HepG2 (cell line): Measurements from ENCODE around the gene CPEB2.

ENCODE experiments used
- CBFB ChIP-seq: sonication (generic); formaldehyde crosslinking; IDR thresholded peaks from 2 replicates; pipeline ENCODE4 v1.4.0; 2020; ENCODE audit warnings: missing genetic modification reagents
- CTCF ChIP-seq: sonication (generic); formaldehyde crosslinking; IDR thresholded peaks from 2 replicates; pipeline ENCODE4 v1.5.0; 2020; ENCODE audit warnings: mild to moderate bottlenecking, missing genetic modification reagents, moderate library complexity
- SIN3B ChIP-seq: fragments of 150-350 bp; IDR thresholded peaks from 2 replicates; pipeline ENCODE4 v1.6.1; 2014; ENCODE audit warnings: low read length
- SRF ChIP-seq: IDR thresholded peaks from 2 replicates; pipeline ENCODE4 v1.6.1; 2011; ENCODE audit warnings: mild to moderate bottlenecking, low read depth, low read length, moderate library complexity
- SRSF1 ChIP-seq: fragments of 200-400 bp; formaldehyde crosslinking; optimal IDR thresholded peaks from 2 replicates; pipeline ENCODE3; 2017; ENCODE audit warnings: mild to moderate bottlenecking, low read depth, low read length, moderate library complexity
- TF ChIP-seq, protein P1 (sequence below): sonication (generic); formaldehyde crosslinking; IDR thresholded peaks from 2 replicates; pipeline ENCODE4 v1.5.0; 2020; ENCODE audit warnings: missing genetic modification reagents

DNA sequence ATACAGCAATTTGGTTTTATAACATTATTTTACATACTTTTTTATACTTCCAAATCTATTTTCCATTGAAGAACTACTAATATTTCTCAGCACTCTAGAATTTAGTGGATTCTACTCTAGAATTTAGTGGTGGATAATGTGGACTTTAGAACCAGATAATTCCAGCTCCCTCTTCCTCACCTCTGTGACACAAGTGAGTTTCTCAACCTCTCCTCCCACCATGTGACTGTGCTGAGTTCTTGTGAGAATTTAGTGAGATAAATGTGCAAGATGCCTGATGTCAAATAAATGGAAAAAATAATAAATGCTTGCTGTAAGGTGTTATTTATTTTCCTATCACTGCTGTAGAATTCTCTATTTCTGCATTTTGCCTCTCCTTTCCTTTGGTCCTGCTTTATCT, 107.3 kb downstream of the CPEB2 start:
- TF ChIP-seq SRF (no peak), CTCF (CRISPR knock-in tag) (no peak), SRSF1 (no peak), CBFB (CRISPR knock-in tag) (no peak), SIN3B (no peak)
- TF ChIP-seq, protein P1, sequence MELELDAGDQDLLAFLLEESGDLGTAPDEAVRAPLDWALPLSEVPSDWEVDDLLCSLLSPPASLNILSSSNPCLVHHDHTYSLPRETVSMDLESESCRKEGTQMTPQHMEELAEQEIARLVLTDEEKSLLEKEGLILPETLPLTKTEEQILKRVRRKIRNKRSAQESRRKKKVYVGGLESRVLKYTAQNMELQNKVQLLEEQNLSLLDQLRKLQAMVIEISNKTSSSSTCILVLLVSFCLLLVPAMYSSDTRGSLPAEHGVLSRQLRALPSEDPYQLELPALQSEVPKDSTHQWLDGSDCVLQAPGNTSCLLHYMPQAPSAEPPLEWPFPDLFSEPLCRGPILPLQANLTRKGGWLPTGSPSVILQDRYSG, result no peak
